ENCODE results near the gene UTP4. TPM values are rescaled to one million over a fixed set of nuclear protein-coding genes. Genes with fewer than 3 reads are reported as not detected.

UTP4 gene
- polyA plus RNA-seq, 1 donor from 2014 or later, result 18.5 TPM

DNA sequence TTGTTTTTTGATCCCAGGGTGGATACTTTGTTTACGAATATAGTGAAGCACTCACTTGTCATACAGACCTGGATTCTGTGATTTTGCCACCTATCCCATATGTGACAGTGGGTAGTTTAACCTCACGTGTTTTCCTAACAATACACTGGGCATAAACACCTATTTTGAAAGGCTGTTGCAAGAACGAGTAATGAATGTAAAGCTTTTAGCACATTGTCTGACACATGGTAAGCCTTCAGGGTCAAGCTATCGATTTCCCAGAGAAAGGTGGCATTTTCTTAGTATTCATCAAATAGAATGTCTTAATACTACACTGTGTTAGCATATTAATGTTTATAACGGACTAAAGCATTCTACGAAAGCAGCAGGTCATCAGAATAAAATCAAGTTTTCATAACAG is 2.0 kb upstream of the UTP4 start:
- Histone ChIP-seq H3K27me3 (ENCODE audit: insufficient read depth, low read depth, low read length) (no peaks in the 10 kb centered on the region), H3K4me3 (ENCODE audit: low read length) (peak overlapping the region; percentile 83), H3K27ac (ENCODE audit: low read length) (no peak overlapping the region)

GRCh38 chr16:69131167-69131838 is 1.1 kb upstream of the UTP4 start:
- no peaks in the 10 kb centered on the region for H3K27me3 ChIP-seq (ENCODE audit: insufficient read depth, low read depth, low read length)
- peak overlapping the region; percentile 83 for H3K4me3 ChIP-seq (ENCODE audit: low read length)
- no peaks in the 10 kb centered on the region for H3K36me3 ChIP-seq (ENCODE audit: insufficient read depth, low read length)
- H3K9me3 ChIP-seq (ENCODE audit: low read length), result no peaks in the 10 kb centered on the region
- H3F3A ChIP-seq (ENCODE audit: insufficient read depth, low read length, poor library complexity, severe bottlenecking), result no peaks in the 10 kb centered on the region
- TF ChIP-seq RAD21 (conservative IDR thresholded peaks at IDR 0.05) (no peak), REST (IDR thresholded peaks at IDR 0.05; ENCODE audit: borderline replicate concordance) (no peak), EP300 (conservative IDR thresholded peaks at IDR 0.05; ENCODE audit: poor library complexity, severe bottlenecking) (no peak), MXI1 (conservative IDR thresholded peaks at IDR 0.05; ENCODE audit: poor library complexity, severe bottlenecking) (no peak), POLR2AphosphoS5 (IDR thresholded peaks at IDR 0.05) (no peak), TAF1 (IDR thresholded peaks at IDR 0.05; ENCODE audit: low read depth) (no peak), EZH2 (IDR thresholded peaks at IDR 0.05; ENCODE audit: borderline replicate concordance, insufficient read depth, low read length, poor library complexity, severe bottlenecking) (no peak), SMC3 (conservative IDR thresholded peaks at IDR 0.05; ENCODE audit: poor library complexity) (no peak)
- TF ChIP-seq, protein P1, sequence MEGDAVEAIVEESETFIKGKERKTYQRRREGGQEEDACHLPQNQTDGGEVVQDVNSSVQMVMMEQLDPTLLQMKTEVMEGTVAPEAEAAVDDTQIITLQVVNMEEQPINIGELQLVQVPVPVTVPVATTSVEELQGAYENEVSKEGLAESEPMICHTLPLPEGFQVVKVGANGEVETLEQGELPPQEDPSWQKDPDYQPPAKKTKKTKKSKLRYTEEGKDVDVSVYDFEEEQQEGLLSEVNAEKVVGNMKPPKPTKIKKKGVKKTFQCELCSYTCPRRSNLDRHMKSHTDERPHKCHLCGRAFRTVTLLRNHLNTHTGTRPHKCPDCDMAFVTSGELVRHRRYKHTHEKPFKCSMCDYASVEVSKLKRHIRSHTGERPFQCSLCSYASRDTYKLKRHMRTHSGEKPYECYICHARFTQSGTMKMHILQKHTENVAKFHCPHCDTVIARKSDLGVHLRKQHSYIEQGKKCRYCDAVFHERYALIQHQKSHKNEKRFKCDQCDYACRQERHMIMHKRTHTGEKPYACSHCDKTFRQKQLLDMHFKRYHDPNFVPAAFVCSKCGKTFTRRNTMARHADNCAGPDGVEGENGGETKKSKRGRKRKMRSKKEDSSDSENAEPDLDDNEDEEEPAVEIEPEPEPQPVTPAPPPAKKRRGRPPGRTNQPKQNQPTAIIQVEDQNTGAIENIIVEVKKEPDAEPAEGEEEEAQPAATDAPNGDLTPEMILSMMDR (IDR thresholded peaks at IDR 0.05; ENCODE audit: poor library complexity, severe bottlenecking), result no peak
- H3K4me2 ChIP-seq (ENCODE audit: low read length), result peak overlapping the region; percentile 70
- H3K9me2 ChIP-seq (ENCODE audit: insufficient read depth, low read length), result no peaks in the 10 kb centered on the region
- H2AFZ ChIP-seq (ENCODE audit: low read depth, low read length), result peak overlapping the region; percentile 57
- H3K79me2 ChIP-seq (replicated peaks; ENCODE audit: insufficient read depth, low read length), result peaks cover 59% of the 10 kb centered on the region
- peak overlapping the region; percentile 98 for H3K9ac ChIP-seq (ENCODE audit: low read length)
- peak overlapping the region; percentile 95 for H3K27ac ChIP-seq (ENCODE audit: low read length)
- no peaks in the 10 kb centered on the region for H4K20me1 ChIP-seq (ENCODE audit: insufficient read depth)

More for the DNA sequence above, 2.0 kb upstream of the UTP4 start:
- Histone ChIP-seq H3K9ac (ENCODE audit: low read length) (no peak overlapping the region), H2AFZ (ENCODE audit: low read depth, low read length) (no peak overlapping the region), H3K79me2 (replicated peaks; ENCODE audit: insufficient read depth, low read length) (peaks cover 55% of the 10 kb centered on the region), H3K9me2 (ENCODE audit: insufficient read depth, low read length) (no peaks in the 10 kb centered on the region), H4K20me1 (ENCODE audit: insufficient read depth) (no peaks in the 10 kb centered on the region), H3K9me3 (ENCODE audit: low read length) (no peaks in the 10 kb centered on the region), H3K4me2 (ENCODE audit: low read length) (peak overlapping the region; percentile 41), H3K36me3 (ENCODE audit: insufficient read depth, low read length) (no peaks in the 10 kb centered on the region), H3F3A (ENCODE audit: insufficient read depth, low read length, poor library complexity, severe bottlenecking) (no peaks in the 10 kb centered on the region)
- TF ChIP-seq MXI1 (conservative IDR thresholded peaks at IDR 0.05; ENCODE audit: poor library complexity, severe bottlenecking) (no peak), SMC3 (conservative IDR thresholded peaks at IDR 0.05; ENCODE audit: poor library complexity) (no peak), POLR2AphosphoS5 (IDR thresholded peaks at IDR 0.05) (no peak), EP300 (conservative IDR thresholded peaks at IDR 0.05; ENCODE audit: poor library complexity, severe bottlenecking) (no peak), RAD21 (conservative IDR thresholded peaks at IDR 0.05) (no peak)
